ENCODE data around the gene MOV10L1. TPM values are rescaled to one million over a fixed set of nuclear protein-coding genes. Genes with fewer than 3 reads are reported as not detected.

Gene MOV10L1
- total and polyA plus RNA-seq, 10 donors, result 0.10 to 0.37 (median 0.15) TPM; not detected in 7

DNA sequence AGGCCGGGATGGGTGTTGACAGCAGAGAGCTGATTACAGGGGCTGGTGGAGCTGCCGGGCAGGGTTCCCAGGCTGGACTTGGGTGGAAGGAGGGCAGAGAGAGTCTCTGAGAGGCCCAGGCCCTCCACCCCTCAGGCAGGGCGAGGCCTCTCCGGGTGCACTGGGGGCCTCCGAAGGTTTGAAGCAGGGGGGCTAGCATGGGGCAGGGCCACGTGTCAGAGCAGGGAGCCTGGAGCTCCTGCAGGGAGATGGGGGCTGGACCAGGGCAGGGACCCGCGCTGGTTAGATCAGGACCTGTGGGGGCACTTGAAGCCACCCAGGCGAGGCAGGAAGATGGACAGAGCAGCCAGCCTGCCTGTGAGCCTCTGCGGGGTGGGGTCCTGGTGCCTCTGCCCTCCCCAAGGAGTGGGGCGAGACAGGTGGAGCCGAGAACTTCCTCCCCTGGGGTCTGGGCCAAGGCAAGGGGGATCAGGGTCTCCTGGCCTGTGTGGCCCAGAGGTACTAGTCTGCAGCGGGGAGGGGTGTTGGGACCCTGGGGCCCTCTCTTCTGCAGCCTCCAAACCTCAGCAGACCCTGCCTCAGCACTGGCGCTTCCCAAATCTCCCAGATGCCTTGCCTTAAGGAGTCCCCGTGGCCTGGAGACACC, 81.6 kb downstream of the MOV10L1 start:
- H3K27ac ChIP-seq, result no peak overlapping the region
- no peaks in the 10 kb centered on the region for H3K36me3 ChIP-seq
- WGBS, 5 donors, result 79 to 85% (median 84%) methylated on average over 11 to 15 of the region's 15 CpGs
- intact Hi-C loops (cut with DNase I; ENCODE audit: low total_unique reads), result no loop called here
- TF ChIP-seq POLR2AphosphoS5 (IDR thresholded peaks at IDR 0.05), result no peak
- TF ChIP-seq POLR2A (IDR thresholded peaks at IDR 0.05), result no peak
- TF ChIP-seq, protein P1, sequence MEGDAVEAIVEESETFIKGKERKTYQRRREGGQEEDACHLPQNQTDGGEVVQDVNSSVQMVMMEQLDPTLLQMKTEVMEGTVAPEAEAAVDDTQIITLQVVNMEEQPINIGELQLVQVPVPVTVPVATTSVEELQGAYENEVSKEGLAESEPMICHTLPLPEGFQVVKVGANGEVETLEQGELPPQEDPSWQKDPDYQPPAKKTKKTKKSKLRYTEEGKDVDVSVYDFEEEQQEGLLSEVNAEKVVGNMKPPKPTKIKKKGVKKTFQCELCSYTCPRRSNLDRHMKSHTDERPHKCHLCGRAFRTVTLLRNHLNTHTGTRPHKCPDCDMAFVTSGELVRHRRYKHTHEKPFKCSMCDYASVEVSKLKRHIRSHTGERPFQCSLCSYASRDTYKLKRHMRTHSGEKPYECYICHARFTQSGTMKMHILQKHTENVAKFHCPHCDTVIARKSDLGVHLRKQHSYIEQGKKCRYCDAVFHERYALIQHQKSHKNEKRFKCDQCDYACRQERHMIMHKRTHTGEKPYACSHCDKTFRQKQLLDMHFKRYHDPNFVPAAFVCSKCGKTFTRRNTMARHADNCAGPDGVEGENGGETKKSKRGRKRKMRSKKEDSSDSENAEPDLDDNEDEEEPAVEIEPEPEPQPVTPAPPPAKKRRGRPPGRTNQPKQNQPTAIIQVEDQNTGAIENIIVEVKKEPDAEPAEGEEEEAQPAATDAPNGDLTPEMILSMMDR (IDR thresholded peaks at IDR 0.05 in 8 of 11, conservative IDR thresholded peaks at IDR 0.05 in 3 of 11), result no peak
- H3K4me1 ChIP-seq, result peaks cover 4 to 45% (median 25%) of the 10 kb centered on the region in 6 donors
- H3K27me3 ChIP-seq (replicated peaks in 1 of 7), result peaks cover 0 to 80% (median 33%) of the 10 kb centered on the region in 7 donors
- H3K9me3 ChIP-seq, result no peaks in the 10 kb centered on the region
- DNase-seq, result peak; percentile 75
- H3K4me3 ChIP-seq, result peak overlapping the region in 2 of 8 donors; percentile 28 to 74

DNA sequence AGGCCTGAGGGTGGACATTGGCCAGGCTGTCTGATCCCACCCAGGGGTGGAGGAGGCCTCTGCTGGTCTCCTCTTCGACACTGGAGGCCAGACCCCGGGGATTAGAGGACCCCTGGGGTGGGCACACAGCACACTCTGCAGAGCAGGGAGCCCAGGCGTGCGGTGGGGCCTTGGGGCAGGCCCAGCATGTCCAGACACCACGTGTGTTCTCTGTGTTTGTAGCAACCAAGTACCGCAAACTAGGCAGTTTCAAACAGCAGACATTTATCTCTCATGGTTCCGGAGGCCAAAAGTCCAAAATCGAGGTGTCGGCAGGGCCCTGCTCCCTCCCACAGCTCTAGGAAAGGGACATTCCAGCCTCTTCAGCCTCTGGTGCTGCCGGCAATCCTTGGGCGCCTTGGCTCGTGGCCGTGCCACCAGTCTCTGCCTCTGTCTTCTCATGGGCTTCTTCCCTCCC, 82.2 kb downstream of the MOV10L1 start:
- no peak for DNase-seq
- no peaks in the 10 kb centered on the region for H3K9me3 ChIP-seq
- H3K4me3 ChIP-seq, result no peak overlapping the region
- TF ChIP-seq, protein P1 (IDR thresholded peaks at IDR 0.05 in 8 of 11, conservative IDR thresholded peaks at IDR 0.05 in 3 of 11), result no peak
- TF ChIP-seq POLR2AphosphoS5 (IDR thresholded peaks at IDR 0.05) (no peak), POLR2A (IDR thresholded peaks at IDR 0.05) (no peak)
- peaks cover 0 to 86% (median 34%) of the 10 kb centered on the region in 7 donors for H3K27me3 ChIP-seq (replicated peaks in 1 of 7)
- intact Hi-C loops (cut with DNase I; ENCODE audit: low total_unique reads), result no loop called here
- no peaks in the 10 kb centered on the region for H3K36me3 ChIP-seq
- 76 to 90% (median 85%) methylated on average over 9 to 13 of the region's 13 CpGs for WGBS, 5 donors
- H3K27ac ChIP-seq, result no peak overlapping the region
- peaks cover 4 to 45% (median 25%) of the 10 kb centered on the region in 6 donors for H3K4me1 ChIP-seq

DNA sequence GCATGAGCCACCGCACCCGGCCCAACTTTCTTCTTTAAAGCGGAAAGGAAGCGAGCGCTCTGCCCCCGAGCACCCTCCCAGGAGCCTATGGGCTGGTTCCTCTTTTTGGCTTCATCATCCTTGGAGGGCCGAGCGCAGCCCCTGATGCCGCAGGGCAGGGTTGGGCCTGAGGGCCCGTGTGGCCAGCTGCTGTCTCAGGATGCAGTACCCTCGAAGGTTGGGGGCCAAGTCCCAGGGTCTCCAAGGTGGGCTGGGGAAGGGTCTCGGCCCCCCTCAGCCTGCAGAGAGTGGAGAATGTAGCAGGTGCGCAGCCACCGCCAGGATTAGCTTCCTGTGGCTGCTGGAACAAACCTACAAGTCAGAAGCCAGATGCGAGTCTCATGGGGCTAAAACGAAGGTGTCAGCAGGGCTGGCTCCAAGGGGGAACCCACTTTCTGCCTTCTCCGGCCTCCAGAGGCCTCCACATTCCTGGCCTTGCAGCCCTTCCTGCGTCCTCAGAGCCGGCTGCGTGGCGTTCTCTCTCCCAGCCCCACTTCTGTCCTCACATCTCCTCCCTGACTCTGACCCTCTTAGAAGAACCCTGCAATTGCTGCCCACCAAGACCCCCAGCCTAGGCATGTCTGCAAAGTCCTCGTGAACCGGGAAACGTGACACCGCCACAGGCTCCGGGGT, 83.6 kb downstream of the MOV10L1 start:
- TF ChIP-seq POLR2AphosphoS5 (IDR thresholded peaks at IDR 0.05) (peak in 1 of 3 donors; percentile 21), POLR2A (IDR thresholded peaks at IDR 0.05) (no peak)
- Histone ChIP-seq H3K27me3 (replicated peaks in 1 of 7) (peaks cover 0 to 89% (median 48%) of the 10 kb centered on the region in 7 donors), H3K4me3 (no peak overlapping the region), H3K4me1 (peaks cover 4 to 53% (median 30%) of the 10 kb centered on the region in 6 donors), H3K36me3 (no peaks in the 10 kb centered on the region), H3K27ac (no peak overlapping the region), H3K9me3 (no peaks in the 10 kb centered on the region)
- peak; percentile 85 for DNase-seq
- intact Hi-C loops (cut with DNase I; ENCODE audit: low total_unique reads), result no loop called here
- WGBS, 5 donors, result 43 to 63% (median 49%) methylated on average over 18 to 26 of the region's 26 CpGs

DNA sequence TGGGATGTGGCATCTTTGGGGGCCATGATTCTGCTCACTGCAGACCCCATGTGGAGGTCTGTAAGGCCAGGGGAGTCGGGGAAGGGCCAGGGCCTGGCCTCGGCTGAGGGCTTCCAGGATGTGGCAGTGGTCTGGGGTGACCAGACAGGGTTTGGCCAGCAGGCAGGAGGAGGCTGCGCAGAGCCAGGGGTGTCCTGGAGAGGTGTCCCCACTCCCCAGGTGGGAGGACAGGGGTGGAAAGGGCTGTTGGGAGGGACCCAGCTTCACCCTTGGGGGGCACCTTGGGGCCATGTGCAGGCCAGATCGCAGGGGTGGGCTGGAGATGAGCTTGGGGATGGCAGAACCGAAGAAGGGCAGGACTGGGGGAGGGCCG, 84.2 kb downstream of the MOV10L1 start:
- DNase-seq, result peak; percentile 74
- TF ChIP-seq POLR2A (IDR thresholded peaks at IDR 0.05), result no peak
- TF ChIP-seq, protein P1 (IDR thresholded peaks at IDR 0.05 in 8 of 11, conservative IDR thresholded peaks at IDR 0.05 in 3 of 11), result no peak
- TF ChIP-seq POLR2AphosphoS5 (IDR thresholded peaks at IDR 0.05), result no peak
- Histone ChIP-seq H3K9me3 (no peaks in the 10 kb centered on the region), H3K4me1 (peaks cover 4 to 56% (median 31%) of the 10 kb centered on the region in 6 donors), H3K36me3 (no peaks in the 10 kb centered on the region), H3K27me3 (replicated peaks in 1 of 7) (peaks cover 0 to 89% (median 44%) of the 10 kb centered on the region in 7 donors), H3K4me3 (no peak overlapping the region), H3K27ac (no peak overlapping the region)
- 89 to 97% (median 93%) methylated on average over 6 of the region's 6 CpGs for WGBS, 5 donors
- intact Hi-C loops (cut with DNase I; ENCODE audit: low total_unique reads), result no loop called here

Measured in spleen (tissue), 11 donors.